HL-60 (cell line): Measurements from ENCODE around the gene PTGDR.

ENCODE experiments used
- CTCF ChIP-seq: IDR thresholded peaks from one replicate; pipeline ENCODE4 v1.5.1; 2011; ENCODE audit warnings: low read length, control low read depth, inconsistent platforms; ENCODE audit not compliant: insufficient read depth
- GABPA ChIP-seq: IDR thresholded peaks from 2 replicates; pipeline ENCODE4 v1.6.1; 2012; ENCODE audit warnings: low read depth
- POLR2AphosphoS5 ChIP-seq: IDR thresholded peaks from 2 replicates; pipeline ENCODE4 v1.6.1; 2012; ENCODE audit warnings: low read depth
- REST ChIP-seq: IDR thresholded peaks from 2 replicates; pipeline ENCODE4 v1.6.1; 2012; ENCODE audit warnings: low read depth; ENCODE audit not compliant: insufficient replicate concordance

- TF ChIP-seq CTCF (no peak), GABPA (no peak), POLR2AphosphoS5 (no peak), REST (no peak)
Observed at GRCh38 chr14:52279408-52279807, 11.9 kb downstream of the PTGDR start.
